Activated CD8-positive, alpha-beta memory T cell treated with anti-CD3 and anti-CD28 coated beads, Interleukin-2, amount 10 ng/mL, durations not matched to agents 7 days and 5 days (primary cell): ENCODE results near the gene MYO10. TPM values are rescaled to one million over a fixed set of nuclear protein-coding genes. Genes with fewer than 3 reads are reported as not detected.

Source experiments
- ATAC-seq: fragments of 150-1000 bp; cut with Tn5 transposase; one replicate; pipeline ENCODE4 v1.10.0; 2021; ENCODE audit warnings: moderate library complexity
- CTCF ChIA-PET: fragments of 350-600 bp; sonication (Branson Sonifier 250); formaldehyde crosslinking; loops from one replicate; lab custom pipeline; 2021; ENCODE audit warnings: antibody characterized with exemption; lab: Charles Lee
- DNase-seq: peaks from one replicate; pipeline ENCODE4 v3.0.0-alpha.2; 2020
- H3K27ac Mint-ChIP-seq: one replicate; pipeline ENCODE4 v1.8.0; 2021; ENCODE audit warnings: mild to moderate bottlenecking, mixed read lengths
- H3K27me3 Mint-ChIP-seq: one replicate; pipeline ENCODE4 v1.8.0; 2021; ENCODE audit warnings: mixed read lengths
- H3K36me3 Mint-ChIP-seq: one replicate; pipeline ENCODE4 v1.8.0; 2021; ENCODE audit warnings: mild to moderate bottlenecking, mixed read lengths
- H3K4me1 Mint-ChIP-seq: one replicate; pipeline ENCODE4 v1.8.0; 2021; ENCODE audit warnings: mixed read lengths
- H3K4me3 Mint-ChIP-seq: one replicate; pipeline ENCODE4 v1.8.0; 2021; ENCODE audit warnings: mild to moderate bottlenecking, moderate library complexity, mixed read lengths
- H3K9me3 Mint-ChIP-seq: one replicate; pipeline ENCODE4 v1.8.0; 2022; ENCODE audit warnings: low read depth, mixed read lengths
- total RNA-seq, 2 experiments: library from RNA; stranded (reverse); gene quantifications; one replicate each; pipeline ENCODE4 v1.2.3, GENCODE V29; 2021

MYO10 gene
- total RNA-seq, 2 experiments from 2014 or later, result not detected

DNA sequence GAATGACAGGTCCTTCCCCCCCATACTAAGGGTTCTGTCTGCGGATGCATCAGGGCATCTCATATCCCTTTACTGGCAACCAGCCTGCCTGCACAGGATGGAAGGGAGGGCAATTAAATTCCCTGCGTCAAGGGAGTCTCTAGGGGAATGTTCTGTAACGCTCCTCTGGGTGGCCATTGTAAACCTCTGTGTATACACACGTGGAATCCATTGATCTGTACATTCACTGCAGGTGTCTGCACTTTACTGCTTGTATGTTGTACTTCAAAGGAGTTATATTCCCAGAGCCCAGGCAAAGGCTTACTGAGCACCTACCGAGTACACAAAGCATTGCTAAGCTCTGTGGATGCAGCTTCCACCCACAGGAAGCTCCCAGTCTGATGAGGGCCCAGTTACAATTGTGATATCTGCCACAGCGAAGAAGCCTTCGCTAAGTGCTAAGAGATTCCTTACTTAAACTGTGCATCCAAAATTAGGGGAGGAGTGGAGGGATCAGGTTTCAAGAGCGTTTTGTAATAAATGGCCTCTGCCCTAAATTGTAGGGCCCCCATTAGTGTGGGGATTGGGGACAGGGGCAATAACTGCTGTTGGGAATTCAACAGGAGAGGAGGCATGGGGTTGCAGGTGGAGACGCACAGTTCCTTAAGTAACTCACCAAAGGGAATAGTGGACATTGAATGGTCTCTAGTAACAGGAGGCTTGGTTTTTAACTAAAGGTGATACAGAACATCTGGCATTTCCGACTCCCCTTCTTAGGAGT, 317.8 kb downstream of the MYO10 start:
- Mint-ChIP-seq H3K36me3 (peaks cover 3% of the 10 kb centered on the region), H3K4me3 (no peak overlapping the region), H3K4me1 (peaks cover 23% of the 10 kb centered on the region), H3K9me3 (no peaks in the 10 kb centered on the region), H3K27me3 (no peaks in the 10 kb centered on the region), H3K27ac (no peak overlapping the region)
- CTCF ChIA-PET, result interaction anchor here (0.8 to 2.2 kb wide), 3 partner anchors 8 to 48 kb away, joined by 3 to 23 read pairs (median 4); no protein-coding TSS in a partner anchor
- ATAC-seq, result no peak
- no peak for DNase-seq

DNA sequence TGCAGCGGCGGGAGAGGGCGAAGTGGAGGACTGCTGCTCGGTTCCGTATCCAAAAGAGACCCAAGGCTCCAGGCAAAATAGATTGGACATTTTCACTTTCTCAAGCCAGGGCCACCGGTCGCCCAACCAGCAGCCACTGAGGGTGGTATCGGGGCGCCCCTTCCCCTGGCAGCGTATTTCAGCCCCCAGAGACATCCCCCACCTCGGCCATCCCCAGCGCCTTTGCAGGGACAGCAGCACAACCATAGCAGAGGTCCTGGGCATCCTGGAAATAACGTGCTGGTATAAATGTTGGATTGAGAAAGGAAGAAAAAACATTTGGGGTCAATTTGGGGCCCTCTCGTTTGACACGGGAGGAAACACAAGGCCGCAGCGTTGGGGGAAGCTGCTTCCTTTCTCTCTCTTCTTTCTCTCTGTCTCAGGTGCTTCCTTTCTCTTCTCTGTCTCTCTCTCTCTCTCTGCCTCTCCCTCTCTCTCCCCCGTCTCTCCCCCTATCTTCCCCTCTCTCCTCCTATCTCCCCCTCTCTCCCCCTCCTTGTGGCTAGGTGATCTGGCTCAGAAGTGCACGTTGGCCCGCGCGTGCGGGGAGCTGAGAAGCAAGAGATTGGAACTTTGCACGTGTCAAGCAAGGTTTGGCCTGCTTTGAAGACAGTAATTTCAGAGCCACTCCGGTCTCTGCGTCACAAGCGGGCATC, 318.7 kb downstream of the MYO10 start:
- CTCF ChIA-PET, result interaction anchor here (0.8 to 2.3 kb wide), 4 partner anchors 9 to 49 kb away, joined by 3 to 23 read pairs (median 6); no protein-coding TSS in a partner anchor
- H3K4me3 Mint-ChIP-seq, result no peak overlapping the region
- ATAC-seq, result peak; percentile 21

DNA sequence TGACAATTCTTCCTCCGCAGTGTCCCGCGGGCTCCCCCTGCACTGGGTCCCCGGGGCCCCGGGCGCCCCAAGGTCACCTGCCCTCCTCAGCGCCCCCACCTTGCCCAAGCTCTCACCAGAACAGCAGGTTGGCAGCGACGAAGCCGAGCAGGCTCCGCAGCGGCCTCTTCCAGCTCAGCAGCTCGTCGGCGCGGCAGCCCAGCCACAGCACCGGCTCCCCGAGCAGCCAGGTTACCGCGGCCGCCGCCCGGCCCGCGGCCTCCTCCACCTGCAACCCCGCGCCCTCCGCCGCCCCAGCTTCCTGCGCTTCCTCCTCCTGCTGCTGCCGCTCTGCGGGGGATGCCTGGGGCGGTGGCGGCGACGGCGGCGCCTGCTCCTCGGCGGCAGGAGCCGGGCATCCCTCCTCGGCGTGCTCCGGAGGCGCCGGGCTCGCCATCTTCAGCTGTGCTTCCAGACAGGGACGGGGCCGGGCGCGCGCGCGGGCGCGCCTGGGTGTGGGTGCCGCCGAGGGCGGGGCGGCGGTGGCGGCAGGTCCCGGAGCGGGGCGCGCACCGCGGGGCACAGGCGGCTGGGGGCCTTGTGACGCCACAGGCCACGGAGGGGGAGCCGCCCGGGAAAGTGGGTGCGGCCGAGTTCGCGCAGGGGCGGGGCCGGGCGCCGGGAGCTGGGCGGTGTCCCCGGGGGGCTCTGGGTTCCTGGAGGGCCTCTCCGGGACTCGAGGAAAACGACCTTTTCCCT, 319.4 kb downstream of the MYO10 start, which contains the start of gene RETREG1:
Gene RETREG1, minus strand, starts transcription at position 462 of the 738 bp plus-strand sequence. Its CDS starts 26 bp downstream, at position 436.
- ATAC-seq, result peak; percentile 90
- H3K36me3 Mint-ChIP-seq, result peaks cover 10% of the 10 kb centered on the region
- peak within 1 kb of the TSS; percentile 84 for H3K27ac Mint-ChIP-seq
- no peaks in the 10 kb centered on the region for H3K27me3 Mint-ChIP-seq
- DNase-seq, result peak; percentile 85
- CTCF ChIA-PET, result interaction anchor here (1.4 to 2.3 kb wide), 4 partner anchors 10 to 145 kb away, joined by 3 to 23 read pairs (median 6); no protein-coding TSS in a partner anchor
- H3K4me3 Mint-ChIP-seq, result peak within 1 kb of the TSS; percentile 93
- peaks cover 35% of the 10 kb centered on the region for H3K4me1 Mint-ChIP-seq
- no peaks in the 10 kb centered on the region for H3K9me3 Mint-ChIP-seq

More for the DNA sequence above, 318.7 kb downstream of the MYO10 start:
- Mint-ChIP-seq H3K9me3 (no peaks in the 10 kb centered on the region), H3K4me1 (peaks cover 30% of the 10 kb centered on the region), H3K27me3 (no peaks in the 10 kb centered on the region), H3K27ac (no peak overlapping the region), H3K36me3 (peaks cover 7% of the 10 kb centered on the region)
- DNase-seq, result peak; percentile 71

DNA sequence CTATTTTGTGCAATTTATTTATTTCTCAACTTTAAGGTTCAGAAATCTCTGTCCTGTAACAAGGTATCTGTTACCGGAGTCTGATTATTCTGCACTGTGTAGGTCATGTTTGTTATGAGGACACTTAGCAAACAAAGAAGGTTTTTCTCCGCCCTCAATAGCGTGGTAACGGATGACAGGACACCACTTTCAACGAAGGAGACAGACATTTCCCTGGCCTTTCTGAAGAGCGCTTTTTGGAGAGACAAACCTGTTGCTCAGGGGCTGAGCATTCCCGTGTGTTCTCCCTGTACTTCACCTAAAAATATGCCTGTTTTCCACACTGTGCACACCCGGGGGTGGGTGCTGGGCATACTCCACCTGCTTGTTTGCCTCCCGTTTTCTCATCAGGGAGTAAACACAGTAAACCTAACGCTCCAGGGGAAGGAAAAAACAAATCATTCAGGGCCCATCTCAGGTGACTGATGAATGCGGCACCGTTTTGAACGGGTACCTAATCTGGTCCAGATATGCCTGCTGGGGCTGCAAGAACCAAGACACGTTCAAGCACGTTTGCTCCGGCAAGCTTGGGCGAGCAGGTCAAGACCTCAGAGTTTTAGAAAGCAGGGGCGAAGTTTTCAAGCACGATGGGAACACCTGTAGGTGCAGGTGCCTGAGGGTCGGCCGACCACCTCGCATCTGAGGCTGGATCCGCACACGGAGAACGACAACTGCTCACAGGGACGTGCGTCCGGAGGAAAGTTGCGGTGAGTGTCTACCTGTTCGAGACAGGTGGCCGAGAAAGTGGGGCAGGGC, 320.1 kb downstream of the MYO10 start:
- DNase-seq (no peak), ATAC-seq (no peak)
- Mint-ChIP-seq H3K9me3 (no peaks in the 10 kb centered on the region), H3K36me3 (peaks cover 18% of the 10 kb centered on the region), H3K27ac (peak overlapping the region; percentile 84), H3K27me3 (no peaks in the 10 kb centered on the region), H3K4me1 (peaks cover 40% of the 10 kb centered on the region), H3K4me3 (peak overlapping the region; percentile 93)
- CTCF ChIA-PET, result interaction anchor here (0.8 to 2.3 kb wide), 5 partner anchors 10 to 145 kb away, joined by 3 to 23 read pairs (median 4); no protein-coding TSS in a partner anchor

DNA sequence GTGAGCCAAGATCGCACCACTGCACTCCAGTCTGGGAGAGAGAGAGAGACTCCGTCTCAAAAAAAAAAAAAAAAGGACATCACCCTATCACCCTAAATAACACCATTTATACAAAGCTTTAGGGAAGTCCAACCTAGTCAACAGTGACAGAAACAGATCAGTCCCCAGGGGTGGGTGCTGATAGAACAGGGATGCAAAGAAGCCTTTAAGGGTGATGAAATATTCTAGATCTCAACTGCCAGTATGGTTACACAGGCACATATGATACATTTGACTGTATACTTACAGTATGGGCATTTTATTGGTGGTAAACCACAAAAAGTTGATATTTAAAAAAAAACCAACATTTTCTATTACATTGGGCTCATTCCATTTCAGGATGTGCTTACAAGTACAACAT, 324.1 kb downstream of the MYO10 start:
- peaks cover 40% of the 10 kb centered on the region for H3K4me1 Mint-ChIP-seq
- H3K27ac Mint-ChIP-seq, result no peak overlapping the region
- CTCF ChIA-PET, result interaction anchor here (1.4 kb wide), 1 partner anchor 55 kb away, joined by 3 read pairs; no protein-coding TSS in a partner anchor
- H3K9me3 Mint-ChIP-seq, result no peaks in the 10 kb centered on the region
- H3K4me3 Mint-ChIP-seq, result no peak overlapping the region
- DNase-seq (no peak), ATAC-seq (no peak)
- peaks cover 21% of the 10 kb centered on the region for H3K36me3 Mint-ChIP-seq
- no peaks in the 10 kb centered on the region for H3K27me3 Mint-ChIP-seq
